Skeletal muscle satellite cell (primary cell): ENCODE measurements around the gene RBKS.

Source experiments
- H3K27me3 ChIP-seq: 2 replicates; pipeline ENCODE4 v1.7.0; 2013; ENCODE audit warnings: low read length; ENCODE audit not compliant: control insufficient read depth, insufficient read depth
- H3K36me3 ChIP-seq: 2 replicates; pipeline ENCODE4 v1.7.0; 2013; ENCODE audit warnings: mild to moderate bottlenecking, control low read depth, low read length; ENCODE audit not compliant: insufficient read depth
- H3K4me1 ChIP-seq: 2 replicates; pipeline ENCODE4 v1.7.0; 2013; ENCODE audit warnings: low read length; ENCODE audit not compliant: control insufficient read depth, insufficient read depth
- H3K4me2 ChIP-seq: 2 replicates; pipeline ENCODE4 v1.7.0; 2013; ENCODE audit warnings: mild to moderate bottlenecking, low read length
- H3K4me3 ChIP-seq: 2 replicates; pipeline ENCODE4 v1.7.0; 2013; ENCODE audit warnings: low read length
- H3K9ac ChIP-seq: 2 replicates; pipeline ENCODE4 v1.7.0; 2013; ENCODE audit warnings: mild to moderate bottlenecking, low read depth, low read length, moderate library complexity
- H3K9me3 ChIP-seq: replicated peaks from 2 replicates; pipeline ENCODE4 v1.7.0; 2013; ENCODE audit warnings: mild to moderate bottlenecking, control low read depth, low read length

Gene RBKS

DNA sequence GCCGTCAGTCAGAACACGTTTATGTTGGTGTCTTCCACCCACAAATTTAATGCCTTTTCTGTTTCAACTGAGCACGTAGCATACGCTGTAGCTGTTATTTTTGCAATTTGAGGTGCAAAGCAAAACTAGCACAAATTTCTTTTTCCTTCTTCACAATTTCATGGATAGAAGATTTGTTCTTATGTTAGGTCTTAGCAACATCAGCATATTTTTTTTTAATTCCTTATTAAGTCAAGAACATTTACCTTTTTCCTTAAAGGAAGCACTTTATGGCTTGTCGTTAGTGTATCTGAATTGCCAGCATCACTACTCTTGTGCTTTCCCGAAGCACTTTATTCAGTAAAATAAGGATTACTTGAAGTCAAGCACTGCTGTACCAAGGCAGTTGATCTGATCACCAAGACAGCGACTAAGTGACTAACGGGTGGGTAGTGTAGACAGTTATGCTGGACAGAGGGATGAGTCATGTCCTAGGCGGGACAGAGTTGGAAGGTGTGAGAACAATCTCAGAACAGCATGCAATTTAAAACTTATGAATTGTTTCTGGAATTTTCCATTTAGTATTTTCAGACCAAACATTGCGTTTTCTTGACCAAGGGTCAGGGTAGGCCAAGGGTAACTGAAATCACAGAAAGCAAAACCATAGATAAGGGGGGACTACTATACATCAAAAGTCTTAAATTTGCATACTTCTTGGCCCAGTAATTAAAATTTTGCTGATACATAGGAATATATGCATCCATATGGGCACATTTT is 13.6 kb upstream of the RBKS start:
- no peaks in the 10 kb centered on the region for H3K9me3 ChIP-seq
- H3K27me3 ChIP-seq = no peaks in the 10 kb centered on the region
- no peaks in the 10 kb centered on the region for H3K36me3 ChIP-seq
- H3K4me1 ChIP-seq = peaks cover 24% of the 10 kb centered on the region
- H3K9ac ChIP-seq = no peak overlapping the region
- H3K4me2 ChIP-seq = no peak overlapping the region
- no peak overlapping the region for H3K4me3 ChIP-seq

DNA sequence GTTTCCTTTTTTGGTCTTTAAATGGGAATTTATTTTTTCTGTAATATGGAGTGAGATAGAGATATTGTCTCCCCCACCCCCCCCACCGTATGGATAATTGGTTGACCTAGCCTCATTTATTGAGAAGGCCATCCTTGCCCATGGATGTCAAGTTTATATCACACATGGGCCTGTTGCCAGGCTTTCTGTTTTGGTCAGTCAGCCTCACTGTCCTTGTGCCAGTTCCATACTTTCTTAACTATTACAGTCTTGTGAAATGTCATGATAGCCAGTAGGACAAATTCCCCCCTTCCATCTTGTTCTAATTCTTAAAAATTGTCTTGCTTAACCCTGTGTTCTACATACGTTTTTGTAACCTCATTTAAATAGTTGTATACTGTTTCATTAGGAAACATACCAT is 12.8 kb upstream of the RBKS start:
- Histone ChIP-seq H3K9me3 (no peaks in the 10 kb centered on the region), H3K4me1 (peaks cover 24% of the 10 kb centered on the region), H3K4me2 (no peak overlapping the region), H3K36me3 (no peaks in the 10 kb centered on the region), H3K27me3 (no peaks in the 10 kb centered on the region), H3K9ac (no peak overlapping the region), H3K4me3 (no peak overlapping the region)

DNA sequence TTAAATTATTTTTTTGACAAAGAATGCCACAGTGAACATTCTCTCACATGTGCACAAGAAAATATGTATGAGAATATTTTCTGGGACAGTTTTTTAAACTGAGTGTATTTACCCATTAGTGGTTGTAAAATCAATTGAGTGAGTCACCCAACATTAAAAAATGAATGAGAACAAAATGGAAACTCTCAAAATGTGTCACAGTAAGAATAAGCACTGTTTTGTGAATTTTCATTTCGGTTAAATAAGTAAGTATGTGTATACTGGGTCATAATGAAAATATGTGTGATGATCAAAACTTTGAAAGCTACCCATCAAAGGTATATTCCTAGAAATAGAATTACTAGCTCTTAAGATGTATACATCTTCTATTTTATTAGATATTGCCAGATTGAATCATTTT is 11.9 kb upstream of the RBKS start:
- Histone ChIP-seq H3K4me2 (no peak overlapping the region), H3K9ac (peak overlapping the region; percentile 22), H3K9me3 (no peaks in the 10 kb centered on the region), H3K4me3 (no peak overlapping the region), H3K4me1 (peaks cover 24% of the 10 kb centered on the region), H3K36me3 (peaks cover under 1% of the 10 kb centered on the region), H3K27me3 (no peaks in the 10 kb centered on the region)

DNA sequence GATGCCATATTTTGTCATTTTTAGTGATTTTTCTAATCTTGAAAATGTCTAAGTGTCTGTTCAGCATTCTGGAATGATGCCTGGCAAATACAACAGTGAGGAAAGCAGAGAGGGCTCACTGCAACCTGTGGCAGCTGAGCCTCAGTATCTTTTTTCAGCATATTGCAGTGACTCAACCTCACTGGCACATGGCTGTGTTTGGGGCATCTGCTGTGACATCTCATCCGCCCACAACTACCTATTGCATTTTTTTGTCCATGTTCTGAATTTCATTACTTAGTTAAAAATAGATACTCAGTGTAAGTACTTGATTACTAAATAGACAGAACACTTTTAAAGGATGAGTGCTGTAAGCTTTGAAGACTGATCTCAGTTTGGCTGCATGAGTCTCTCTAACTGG is 11.0 kb upstream of the RBKS start:
- Histone ChIP-seq H3K9me3 (no peaks in the 10 kb centered on the region), H3K4me3 (no peak overlapping the region)

DNA sequence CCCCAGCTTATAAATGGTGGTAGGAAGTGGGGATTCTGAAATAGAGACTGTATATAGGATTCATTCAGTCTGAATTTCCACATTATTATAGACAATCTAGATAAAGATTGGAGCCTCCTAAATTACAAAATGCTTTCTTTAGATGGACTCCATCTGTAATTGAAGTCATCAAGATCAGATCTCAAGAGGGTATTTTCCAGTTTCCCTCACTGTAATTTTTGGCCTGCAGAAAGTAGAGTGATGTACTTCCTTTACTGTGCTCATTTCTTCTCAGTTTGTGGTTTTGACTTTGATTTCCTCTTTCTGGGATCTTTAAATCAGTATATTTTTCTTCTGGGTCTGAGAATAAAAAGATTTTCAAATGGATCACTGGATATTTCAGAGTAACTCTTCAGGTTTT is 7.5 kb upstream of the RBKS start:
- no peaks in the 10 kb centered on the region for H3K27me3 ChIP-seq
- no peak overlapping the region for H3K9ac ChIP-seq
- H3K4me3 ChIP-seq = no peak overlapping the region
- H3K4me2 ChIP-seq = no peak overlapping the region
- H3K9me3 ChIP-seq = no peaks in the 10 kb centered on the region
- H3K4me1 ChIP-seq = peaks cover 17% of the 10 kb centered on the region
- H3K36me3 ChIP-seq = peaks cover 11% of the 10 kb centered on the region

More for the DNA sequence above, 11.0 kb upstream of the RBKS start:
- Histone ChIP-seq H3K4me2 (peak overlapping the region; percentile 22), H3K9ac (peak overlapping the region; percentile 22), H3K27me3 (no peaks in the 10 kb centered on the region), H3K36me3 (peaks cover 9% of the 10 kb centered on the region), H3K4me1 (peaks cover 24% of the 10 kb centered on the region)

DNA sequence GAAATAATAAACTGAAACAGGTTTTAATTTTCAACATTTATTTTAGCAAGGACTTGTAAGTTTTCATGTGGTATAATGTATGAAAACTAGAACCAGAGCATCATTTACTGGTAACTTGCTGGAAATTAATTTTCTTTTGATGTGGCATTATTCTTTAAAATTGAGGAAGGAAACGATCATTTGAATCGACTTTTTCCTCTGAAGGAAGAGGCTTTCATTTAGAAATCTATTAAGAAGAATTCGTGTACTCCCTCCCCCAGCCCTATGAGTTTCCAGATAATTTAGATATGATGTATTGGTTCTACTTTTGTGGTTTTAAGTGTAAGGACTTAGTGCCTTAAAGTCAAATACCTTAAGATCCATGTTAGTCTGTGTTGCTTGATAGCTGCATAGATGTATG is 2.8 kb upstream of the RBKS start:
- Histone ChIP-seq H3K36me3 (peaks cover 11% of the 10 kb centered on the region), H3K9ac (no peak overlapping the region), H3K4me1 (peaks cover 27% of the 10 kb centered on the region), H3K9me3 (no peaks in the 10 kb centered on the region), H3K27me3 (no peaks in the 10 kb centered on the region), H3K4me3 (no peak overlapping the region), H3K4me2 (no peak overlapping the region)

DNA sequence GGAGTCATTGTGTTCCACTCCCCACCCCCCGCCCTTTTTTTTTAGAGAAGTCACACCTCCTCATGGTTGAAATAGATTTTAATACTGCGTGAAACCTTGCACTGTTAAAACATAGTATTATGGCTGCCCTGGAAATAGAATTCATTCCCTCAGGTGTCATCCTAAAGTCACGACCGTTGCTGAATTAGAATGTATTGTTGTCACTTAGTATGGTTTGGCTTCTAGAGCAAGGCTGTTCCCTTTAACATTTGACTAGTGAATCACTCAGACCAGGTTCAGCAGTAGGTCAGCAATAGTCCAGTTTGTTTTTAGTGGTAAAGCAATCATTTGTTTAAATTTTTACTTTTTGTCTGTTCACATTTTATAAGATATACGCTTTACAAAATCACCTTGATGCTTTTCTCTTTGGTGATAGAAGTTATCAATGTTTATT is 1.5 kb upstream of the RBKS start:
- Histone ChIP-seq H3K4me2 (peak overlapping the region; percentile 83), H3K9me3 (no peaks in the 10 kb centered on the region), H3K36me3 (peaks cover 7% of the 10 kb centered on the region), H3K4me1 (peaks cover 30% of the 10 kb centered on the region), H3K9ac (peak overlapping the region; percentile 97), H3K27me3 (no peaks in the 10 kb centered on the region), H3K4me3 (peak overlapping the region; percentile 99)

DNA sequence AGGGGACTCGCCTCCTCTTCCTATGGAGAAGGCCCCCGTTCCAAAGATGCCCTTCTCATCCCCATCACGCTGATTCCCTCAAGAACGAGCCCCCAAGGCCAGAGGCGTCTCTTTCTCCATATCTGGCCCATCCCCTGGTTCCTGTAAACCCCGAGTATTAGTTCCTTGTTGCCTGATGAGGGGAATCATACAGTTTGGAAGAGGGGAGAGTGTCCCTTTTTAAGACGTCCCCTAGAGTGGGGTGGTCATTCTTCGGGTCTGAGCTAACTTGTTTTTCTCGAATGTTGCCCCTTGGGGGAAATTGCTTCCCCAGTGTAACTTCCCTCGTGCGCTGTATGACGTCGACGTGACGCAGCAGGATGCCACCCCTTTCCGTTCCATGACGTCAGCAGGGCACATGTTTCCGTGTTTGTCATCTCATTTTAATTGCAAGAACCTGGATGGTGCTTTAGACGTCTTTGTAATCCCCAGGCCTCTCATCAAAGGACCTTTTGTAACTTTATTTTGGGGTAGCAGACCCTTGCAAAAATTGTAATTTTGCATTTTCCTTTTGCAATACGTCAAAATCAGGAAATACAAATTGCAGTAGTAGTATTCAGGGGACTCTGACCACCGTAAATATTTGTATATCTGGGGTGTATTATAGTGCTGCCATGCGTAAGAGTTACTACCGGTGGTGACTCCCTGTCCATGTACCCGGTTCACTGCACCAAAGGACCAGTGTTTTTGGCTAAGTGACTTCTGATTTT is 911 bp upstream of the RBKS start:
- peak overlapping the region; percentile 83 for H3K4me2 ChIP-seq
- H3K9ac ChIP-seq = peak overlapping the region; percentile 97
- peaks cover 1% of the 10 kb centered on the region for H3K36me3 ChIP-seq
- no peaks in the 10 kb centered on the region for H3K9me3 ChIP-seq
- H3K27me3 ChIP-seq = no peaks in the 10 kb centered on the region
- peaks cover 33% of the 10 kb centered on the region for H3K4me1 ChIP-seq
- H3K4me3 ChIP-seq = peak overlapping the region; percentile 99

DNA sequence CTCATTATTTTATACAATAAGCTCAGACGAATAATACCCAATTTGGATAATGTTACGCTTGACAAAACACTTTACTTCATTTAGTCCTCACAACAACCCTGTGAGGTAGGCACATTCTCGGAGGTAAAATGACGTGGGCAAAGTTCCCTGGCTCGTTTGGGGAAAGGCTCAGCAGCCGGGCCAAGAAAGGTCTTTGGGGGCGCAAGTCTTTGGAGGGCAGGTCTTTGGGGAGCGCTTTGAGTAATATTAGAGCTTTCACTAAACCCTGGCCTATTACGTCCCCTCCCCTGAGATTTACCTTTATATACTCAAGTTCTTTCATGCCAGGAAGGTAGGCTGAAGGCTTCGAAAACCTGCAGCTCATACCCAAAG is 427 bp downstream of the RBKS start:
- Histone ChIP-seq H3K4me1 (peaks cover 46% of the 10 kb centered on the region), H3K9me3 (no peaks in the 10 kb centered on the region), H3K4me2 (peak overlapping the region; percentile 83), H3K4me3 (peak overlapping the region; percentile 99), H3K36me3 (no peaks in the 10 kb centered on the region), H3K27me3 (no peaks in the 10 kb centered on the region), H3K9ac (peak overlapping the region; percentile 97)

DNA sequence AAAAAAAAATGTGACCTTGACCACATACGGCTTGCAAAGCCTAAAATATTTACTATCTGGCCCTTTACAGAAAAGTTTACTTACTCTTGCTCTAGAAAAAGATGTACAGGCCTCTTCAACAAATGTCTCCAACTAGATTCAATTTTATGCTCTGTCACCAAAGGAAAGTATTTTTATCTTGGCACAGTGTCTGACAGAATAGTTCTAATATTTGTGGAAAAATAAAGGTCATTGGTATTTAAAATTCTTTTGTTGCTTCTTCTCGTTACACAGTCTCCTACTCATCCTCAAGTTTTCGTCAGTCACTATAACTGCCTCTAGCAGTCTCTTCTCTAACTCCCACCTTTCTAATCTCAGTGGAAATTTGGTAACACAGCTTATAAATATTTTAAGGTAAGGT is 1.4 kb downstream of the RBKS start:
- H3K9me3 ChIP-seq = no peaks in the 10 kb centered on the region
- H3K27me3 ChIP-seq = no peaks in the 10 kb centered on the region
- H3K4me2 ChIP-seq = peak overlapping the region; percentile 83
- peak overlapping the region; percentile 99 for H3K4me3 ChIP-seq
- H3K4me1 ChIP-seq = peaks cover 47% of the 10 kb centered on the region
- peak overlapping the region; percentile 97 for H3K9ac ChIP-seq
- no peaks in the 10 kb centered on the region for H3K36me3 ChIP-seq

DNA sequence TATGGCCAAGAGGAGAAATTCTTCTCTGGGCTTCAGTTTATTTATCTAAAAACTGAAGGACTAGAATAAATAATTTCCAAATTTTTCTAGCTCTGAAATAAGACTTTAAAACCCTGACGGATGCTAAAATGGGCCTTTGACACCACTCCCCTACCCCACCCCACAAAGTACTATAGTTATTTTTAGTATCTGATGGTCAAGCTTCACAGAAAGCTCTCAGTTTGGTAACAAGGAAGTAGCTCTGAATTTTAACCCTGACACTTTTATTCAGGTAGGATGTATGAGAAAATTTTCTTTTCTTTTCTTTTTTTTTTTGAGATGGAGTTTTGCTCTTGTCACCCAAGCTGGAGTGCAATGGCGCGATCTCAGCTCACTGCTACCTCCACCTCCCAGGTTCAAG is 2.4 kb downstream of the RBKS start:
- peaks cover 47% of the 10 kb centered on the region for H3K4me1 ChIP-seq
- H3K4me2 ChIP-seq = no peak overlapping the region
- no peak overlapping the region for H3K9ac ChIP-seq
- no peak overlapping the region for H3K4me3 ChIP-seq
- no peaks in the 10 kb centered on the region for H3K9me3 ChIP-seq
- H3K36me3 ChIP-seq = no peaks in the 10 kb centered on the region
- no peaks in the 10 kb centered on the region for H3K27me3 ChIP-seq

DNA sequence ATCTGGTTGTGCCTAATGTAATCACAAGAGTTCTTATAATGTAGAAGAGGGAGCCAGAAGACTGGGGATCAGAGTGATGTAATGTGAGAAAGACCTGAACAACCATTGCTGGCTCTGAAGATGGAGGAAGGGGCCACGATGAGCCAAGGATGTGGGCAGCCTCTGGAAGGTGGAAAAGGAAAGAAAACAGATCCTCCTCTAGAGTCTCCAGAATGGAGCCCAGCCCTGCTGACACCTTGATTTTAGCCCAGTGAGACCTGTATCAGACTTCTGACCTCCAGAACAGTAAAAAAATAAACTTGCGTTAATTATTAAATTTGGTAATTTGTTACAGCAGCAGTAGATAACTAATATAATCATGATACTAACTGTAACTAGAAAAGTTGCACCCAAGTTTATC is 3.1 kb downstream of the RBKS start:
- Histone ChIP-seq H3K36me3 (no peaks in the 10 kb centered on the region), H3K9me3 (no peaks in the 10 kb centered on the region), H3K9ac (no peak overlapping the region), H3K4me3 (no peak overlapping the region), H3K4me1 (peaks cover 47% of the 10 kb centered on the region), H3K4me2 (no peak overlapping the region), H3K27me3 (no peaks in the 10 kb centered on the region)
